Subcutaneous adipose tissue (tissue), 4 donors: ENCODE results near the gene PCDHGB5. TPM values are rescaled to one million over a fixed set of nuclear protein-coding genes. Genes with fewer than 3 reads are reported as not detected.

Experiments
- CTCF ChIP-seq: fragments of 450-650 bp; IDR thresholded peaks from one replicate; pipeline ENCODE4 v1.5.1; 2016; ENCODE audit warnings: low read depth, mild to moderate bottlenecking, control low read depth, antibody characterized with exemption, moderate library complexity
- total RNA-seq, 4 donors: library from RNA; depleted of rRNA; stranded (reverse); fragments of >200 nt; gene quantifications; one replicate each; pipeline ENCODE4 v1.1.0, GENCODE V29; 2016

PCDHGB5 gene
- total RNA-seq, 4 donors from 2014 or later: 5.3 to 7.0 (median 6.7) TPM

GRCh38 chr5:141371572-141372475 is 25.9 kb upstream of the PCDHGB5 start:
- no peak for TF ChIP-seq CTCF

- no peak for TF ChIP-seq CTCF
Observed at GRCh38 chr5:141373673-141374317, 24.0 kb upstream of the PCDHGB5 start, which contains the start of gene PCDHGA6. Gene PCDHGA6 (plus strand): TSS chr5:141373891. CDS start chr5:141374084, 193 bp downstream.

- no peak for TF ChIP-seq CTCF
Observed at GRCh38 chr5:141374627-141375026, 23.1 kb upstream of the PCDHGB5 start.

DNA sequence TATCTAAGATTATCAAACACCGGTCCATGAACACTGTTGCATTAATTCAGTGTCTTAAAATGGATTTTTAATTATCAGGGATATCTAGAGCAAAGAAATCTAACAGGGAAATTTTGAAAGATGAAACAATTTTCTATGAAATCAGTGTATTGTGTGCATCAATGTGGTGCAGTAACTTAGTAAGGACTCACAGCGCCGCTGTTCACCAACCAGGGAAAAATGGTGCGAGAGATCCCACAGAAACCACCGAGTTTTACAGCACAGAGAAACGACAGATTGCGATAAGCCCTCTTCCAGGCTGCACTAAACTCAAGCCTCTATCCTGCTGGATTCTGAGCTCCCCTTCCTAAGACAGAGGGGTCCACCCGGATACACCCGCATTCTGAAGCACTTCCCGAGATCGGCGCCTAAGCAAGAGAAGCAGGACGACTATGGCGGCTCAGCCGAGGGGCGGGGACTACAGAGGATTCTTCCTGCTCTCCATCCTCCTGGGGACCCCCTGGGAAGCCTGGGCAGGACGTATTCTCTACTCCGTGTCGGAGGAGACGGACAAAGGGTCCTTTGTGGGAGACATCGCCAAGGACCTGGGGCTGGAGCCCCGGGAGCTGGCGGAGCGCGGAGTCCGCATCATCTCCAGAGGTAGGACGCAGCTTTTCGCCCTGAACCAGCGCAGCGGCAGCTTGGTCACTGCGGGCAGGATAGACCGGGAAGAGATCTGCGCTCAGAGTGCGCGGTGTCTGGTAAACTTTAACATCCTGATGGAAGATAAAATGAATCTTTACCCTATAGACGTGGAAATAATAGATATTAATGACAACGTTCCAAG is 15.1 kb upstream of the PCDHGB5 start, which contains the start of gene PCDHGA7:
PCDHGA7 (plus strand) TSS at position 274 of the 826 bp plus-strand sequence; CDS start at position 432, 158 bp downstream.
- TF ChIP-seq CTCF: no peak

GRCh38 chr5:141383345-141383744 is 14.4 kb upstream of the PCDHGB5 start:
- TF ChIP-seq CTCF: no peak

- no peak for TF ChIP-seq CTCF
Observed at GRCh38 chr5:141384471-141385267, 13.1 kb upstream of the PCDHGB5 start.
